Caco-2 (cell line): ENCODE measurements around the gene DENND1A. TPM values are rescaled to one million over a fixed set of nuclear protein-coding genes. Genes with fewer than 3 reads are reported as not detected.

Experiments used
- BruUV-seq: library from RNA; stranded (reverse); fragments of 400-500 nt; replicated peaks from 2 replicates; lab custom pipeline; 2021; lab: Mats Ljungman, UMichigan
- CTCF ChIA-PET: fragments of 300-600 bp; sonication (Branson Sonifier 250); formaldehyde crosslinking; loops from one replicate; lab custom pipeline; 2022; ENCODE audit warnings: antibody characterized with exemption; lab: Charles Lee
- POLR2A ChIA-PET: fragments of 300-600 bp; sonication (Branson Sonifier 250); formaldehyde crosslinking; loops from one replicate; lab custom pipeline; 2022; ENCODE audit warnings: antibody characterized with exemption; lab: Charles Lee
- DNase-seq, 2 experiments: peaks; one replicate each; pipeline versions ENCODE4 v3.0.0 to v3.0.0-alpha.2; 2020 to 2022
- H3K27me3 ChIP-seq: replicated peaks from 2 replicates; pipeline ENCODE4 v1.6.0; 2011; ENCODE audit warnings: low read length; ENCODE audit not compliant: control insufficient read depth, insufficient read depth
- H3K36me3 ChIP-seq: 2 replicates; pipeline ENCODE4 v1.5.1; 2011; ENCODE audit warnings: low read length; ENCODE audit not compliant: control insufficient read depth, insufficient read depth
- H3K4me1 ChIP-seq: fragments of 250-450 bp; sonication (Bioruptor Pico); 2 replicates; pipeline ENCODE4 v1.5.1; 2020; ENCODE audit warnings: mild to moderate bottlenecking
- H3K4me3 ChIP-seq: 2 replicates; pipeline ENCODE4 v1.5.1; 2011; ENCODE audit warnings: low read depth, mild to moderate bottlenecking, control low read depth, low read length
- H3K9me3 ChIP-seq: fragments of 250-450 bp; sonication (Bioruptor Pico); 2 replicates; pipeline ENCODE4 v1.5.1; 2020; ENCODE audit warnings: mild to moderate bottlenecking, moderate library complexity
- H3K27ac Mint-ChIP-seq: one replicate; pipeline ENCODE4 v1.8.0; 2022; ENCODE audit warnings: mixed read lengths; ENCODE audit not compliant: unreplicated experiment
- H3K27me3 Mint-ChIP-seq: one replicate; pipeline ENCODE4 v1.8.0; 2022; ENCODE audit warnings: mixed read lengths; ENCODE audit not compliant: insufficient read depth, unreplicated experiment
- H3K36me3 Mint-ChIP-seq: one replicate; pipeline ENCODE4 v1.8.0; 2022; ENCODE audit warnings: mild to moderate bottlenecking, mixed read lengths; ENCODE audit not compliant: insufficient read depth, unreplicated experiment
- H3K4me1 Mint-ChIP-seq: one replicate; pipeline ENCODE4 v1.8.0; 2022; ENCODE audit warnings: low read depth, mixed read lengths; ENCODE audit not compliant: unreplicated experiment
- H3K4me3 Mint-ChIP-seq: one replicate; pipeline ENCODE4 v1.8.0; 2022; ENCODE audit warnings: mild to moderate bottlenecking, moderate library complexity, mixed read lengths; ENCODE audit not compliant: unreplicated experiment
- H3K9me3 Mint-ChIP-seq: one replicate; pipeline ENCODE4 v1.8.0; 2022; ENCODE audit warnings: mixed read lengths; ENCODE audit not compliant: unreplicated experiment
- intact Hi-C: fragments of 100-400 bp; cut with micrococcal nuclease; formaldehyde crosslinking; loops from one replicate; pipeline ENCODE4 v1.10.0; 2022; ENCODE audit not compliant: unreplicated experiment
- total RNA-seq: library from RNA; stranded (reverse); gene quantifications from 2 replicates; pipeline ENCODE4 v1.2.3, GENCODE V29; 2022
- TF ChIP-seq, protein P1 (sequence below), 2 experiments: fragments of 200-600 bp in 1 of 2; IDR thresholded peaks; 1 replicate in 1 of 2; 2 replicates in 1 of 2; pipeline versions ENCODE4 v1.5.1 to v1.8.0; 2011 to 2022; ENCODE audit warnings: antibody characterized with exemption in 1 of 2, control low read depth in 1 of 2, inconsistent platforms in 1 of 2, low read depth in 1 of 2, low read length in 1 of 2, mild to moderate bottlenecking in 1 of 2, moderate library complexity in 1 of 2; ENCODE audit not compliant: insufficient read depth in 1 of 2, severe bottlenecking in 1 of 2, unreplicated experiment in 1 of 2

DENND1A gene
- total RNA-seq, 1 experiment from 2014 or later: 41.6 TPM

DNA sequence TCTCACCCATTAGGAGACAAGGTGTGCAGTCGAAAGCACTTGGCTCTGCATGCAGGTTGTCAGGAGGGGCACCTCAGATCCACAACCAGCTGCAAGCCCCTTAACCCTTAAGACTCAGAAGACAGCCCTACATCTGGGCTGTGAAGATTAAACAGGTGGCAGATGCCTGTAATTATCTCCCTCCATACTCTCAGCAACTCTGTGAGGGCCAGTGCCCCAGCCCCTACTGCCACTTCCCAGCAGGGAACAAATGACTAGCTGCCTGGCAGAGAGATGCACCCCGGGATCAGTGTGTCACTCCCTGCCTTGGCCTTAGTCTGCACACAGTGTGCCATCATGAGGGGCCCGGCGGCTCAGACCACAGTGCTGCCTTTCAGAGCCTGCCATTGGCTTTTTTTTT, 532.0 kb downstream of the DENND1A start:
- Mint-ChIP-seq H3K4me1 (no peaks in the 10 kb centered on the region), H3K36me3 (peaks cover 25% of the 10 kb centered on the region), H3K27me3 (no peaks in the 10 kb centered on the region), H3K27ac (no peak overlapping the region), H3K4me3 (no peak overlapping the region), H3K9me3 (no peaks in the 10 kb centered on the region)
- TF ChIP-seq, protein P1, sequence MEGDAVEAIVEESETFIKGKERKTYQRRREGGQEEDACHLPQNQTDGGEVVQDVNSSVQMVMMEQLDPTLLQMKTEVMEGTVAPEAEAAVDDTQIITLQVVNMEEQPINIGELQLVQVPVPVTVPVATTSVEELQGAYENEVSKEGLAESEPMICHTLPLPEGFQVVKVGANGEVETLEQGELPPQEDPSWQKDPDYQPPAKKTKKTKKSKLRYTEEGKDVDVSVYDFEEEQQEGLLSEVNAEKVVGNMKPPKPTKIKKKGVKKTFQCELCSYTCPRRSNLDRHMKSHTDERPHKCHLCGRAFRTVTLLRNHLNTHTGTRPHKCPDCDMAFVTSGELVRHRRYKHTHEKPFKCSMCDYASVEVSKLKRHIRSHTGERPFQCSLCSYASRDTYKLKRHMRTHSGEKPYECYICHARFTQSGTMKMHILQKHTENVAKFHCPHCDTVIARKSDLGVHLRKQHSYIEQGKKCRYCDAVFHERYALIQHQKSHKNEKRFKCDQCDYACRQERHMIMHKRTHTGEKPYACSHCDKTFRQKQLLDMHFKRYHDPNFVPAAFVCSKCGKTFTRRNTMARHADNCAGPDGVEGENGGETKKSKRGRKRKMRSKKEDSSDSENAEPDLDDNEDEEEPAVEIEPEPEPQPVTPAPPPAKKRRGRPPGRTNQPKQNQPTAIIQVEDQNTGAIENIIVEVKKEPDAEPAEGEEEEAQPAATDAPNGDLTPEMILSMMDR (IDR thresholded peaks at IDR 0.05; ENCODE audit: insufficient read depth in 1 of 2, low read depth in 1 of 2, low read length in 1 of 2, severe bottlenecking in 1 of 2, unreplicated experiment in 1 of 2): no peak
- no TSS peak for BruUV-seq
- H3K4me1 ChIP-seq: no peaks in the 10 kb centered on the region
- H3K4me3 ChIP-seq: no peak overlapping the region
- intact Hi-C loops: no loop called here
- H3K36me3 ChIP-seq: no peaks in the 10 kb centered on the region; the same call in 1 of the 2 replicates
- ChIA-PET POLR2A (no interaction called here), CTCF (no interaction called here)
- no peaks in the 10 kb centered on the region for H3K9me3 ChIP-seq
- DNase-seq: no peak
- H3K27me3 ChIP-seq: no peaks in the 10 kb centered on the region

DNA sequence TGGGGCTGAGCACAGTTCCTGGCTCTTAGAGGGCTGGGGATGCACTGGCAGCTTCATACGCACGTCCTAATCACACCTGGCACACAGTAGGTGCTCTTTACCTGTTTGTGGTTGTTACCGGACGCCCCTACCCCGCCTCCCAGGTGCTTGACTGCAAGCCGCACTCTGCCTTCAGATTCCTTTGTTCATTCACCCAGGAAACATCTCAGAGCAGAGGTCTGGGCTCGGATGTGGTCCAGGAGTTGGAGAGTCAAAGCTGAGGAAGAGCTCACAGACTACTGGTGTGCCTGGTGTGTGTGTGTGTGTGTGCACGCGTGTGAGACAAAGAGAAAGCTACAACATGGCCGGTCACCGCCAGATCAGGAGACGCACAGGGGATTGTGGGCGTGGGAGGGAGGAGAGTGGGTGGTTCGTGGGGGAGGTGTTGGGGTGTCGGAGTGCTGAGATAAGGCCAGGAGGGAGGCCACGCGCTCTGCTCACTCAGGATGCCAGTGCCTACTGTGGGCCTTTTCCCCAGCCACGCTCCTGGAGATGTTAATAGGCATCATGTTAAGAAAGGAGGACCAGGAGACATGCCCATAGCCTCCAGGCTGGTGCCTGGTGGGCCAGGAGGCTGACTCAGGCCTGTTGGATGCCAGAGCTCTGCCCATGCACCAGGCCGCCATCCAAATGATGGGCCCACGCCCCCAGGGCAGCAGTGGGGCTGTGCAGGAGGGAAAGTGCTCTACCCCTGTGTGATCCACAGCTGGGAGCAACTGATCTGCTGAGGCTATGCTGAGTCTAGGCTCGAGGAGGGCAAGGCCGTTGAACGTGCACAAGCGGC, 534.0 kb downstream of the DENND1A start:
- no peak for DNase-seq
- Histone ChIP-seq H3K9me3 (no peaks in the 10 kb centered on the region), H3K36me3 (no peaks in the 10 kb centered on the region; the same call in 1 of the 2 replicates), H3K27me3 (no peaks in the 10 kb centered on the region), H3K4me1 (no peaks in the 10 kb centered on the region), H3K4me3 (no peak overlapping the region)
- intact Hi-C loops: no loop called here
- Mint-ChIP-seq H3K27ac (no peak overlapping the region), H3K36me3 (peaks cover 30% of the 10 kb centered on the region), H3K9me3 (no peaks in the 10 kb centered on the region), H3K4me3 (no peak overlapping the region), H3K27me3 (no peaks in the 10 kb centered on the region), H3K4me1 (no peaks in the 10 kb centered on the region)
- CTCF ChIA-PET: interaction anchor here (0.5 kb wide), 1 partner anchor 25 kb away, joined by 5 read pairs; no protein-coding TSS in a partner anchor
- TF ChIP-seq, protein P1 (IDR thresholded peaks at IDR 0.05; ENCODE audit: insufficient read depth in 1 of 2, low read depth in 1 of 2, low read length in 1 of 2, severe bottlenecking in 1 of 2, unreplicated experiment in 1 of 2): no peak
- POLR2A ChIA-PET: no interaction called here
- BruUV-seq: no TSS peak

DNA sequence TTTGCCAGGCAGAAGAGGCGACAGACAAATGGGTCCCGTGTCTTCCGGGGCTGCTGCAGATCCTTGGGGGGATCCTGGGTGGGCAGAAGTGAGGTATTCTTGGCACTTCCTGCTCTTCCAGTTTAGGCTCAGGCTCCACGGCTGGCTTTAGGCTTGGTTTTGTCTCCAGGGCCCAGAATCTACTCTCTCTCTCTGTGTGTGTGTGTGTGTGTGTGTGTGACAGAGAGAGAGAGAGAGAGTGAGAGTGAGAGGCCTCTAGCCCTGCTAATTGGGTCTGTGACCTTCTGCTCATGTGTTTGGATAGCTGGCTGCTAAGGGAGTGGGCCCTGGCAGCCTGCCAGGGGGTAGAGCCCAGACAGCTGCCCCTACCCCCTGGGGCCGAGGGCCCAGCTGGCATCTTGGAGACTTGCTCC, 534.6 kb downstream of the DENND1A start:
- Mint-ChIP-seq H3K36me3 (peaks cover 25% of the 10 kb centered on the region), H3K9me3 (no peaks in the 10 kb centered on the region), H3K27me3 (no peaks in the 10 kb centered on the region), H3K4me3 (no peak overlapping the region), H3K4me1 (no peaks in the 10 kb centered on the region), H3K27ac (no peak overlapping the region)
- no peaks in the 10 kb centered on the region for H3K27me3 ChIP-seq
- no peaks in the 10 kb centered on the region for H3K9me3 ChIP-seq
- no peaks in the 10 kb centered on the region for H3K4me1 ChIP-seq
- ChIA-PET CTCF (no interaction called here), POLR2A (no interaction called here)
- intact Hi-C loops: no loop called here
- no peaks in the 10 kb centered on the region; the same call in 1 of the 2 replicates for H3K36me3 ChIP-seq
- no peak overlapping the region for H3K4me3 ChIP-seq
- TF ChIP-seq, protein P1 (IDR thresholded peaks at IDR 0.05; ENCODE audit: insufficient read depth in 1 of 2, low read depth in 1 of 2, low read length in 1 of 2, severe bottlenecking in 1 of 2, unreplicated experiment in 1 of 2): no peak
- BruUV-seq: no TSS peak
- DNase-seq: no peak
